SK-N-MC (cell line): ENCODE data around the gene SPATA18.

Source experiments
- EZH2 ChIP-seq: fragments of 200-600 bp; sonication (generic); IDR thresholded peaks from one replicate; pipeline ENCODE4 v1.6.1; 2017; ENCODE audit warnings: antibody characterized with exemption
- POLR2AphosphoS5 ChIP-seq: IDR thresholded peaks from 2 replicates; pipeline ENCODE4 v1.6.1; 2012; ENCODE audit warnings: mild to moderate bottlenecking, low read depth, low read length, borderline replicate concordance

GRCh38 chr4:52038103-52038912 is 12.8 kb upstream of the SPATA18 start, which contains the start of gene SGCB:
- TF ChIP-seq EZH2 (no peak), POLR2AphosphoS5 (peak; percentile 59; the same call in 1 of the 2 replicates)
